Heart left ventricle (tissue), 16 donors: ENCODE results near the gene CTSO. TPM values are rescaled to one million over a fixed set of nuclear protein-coding genes. Genes with fewer than 3 reads are reported as not detected.

Experiments used
- ATAC-seq, 4 donors: fragments of 200-7000 bp; cut with Tn5 transposase; one replicate each; pipeline ENCODE4 v1.9.1; 2020 to 2022; ENCODE audit warnings: moderate library complexity in 4 of 4, mild to moderate bottlenecking in 3 of 4, moderate number of reproducible peaks in 1 of 4
- DNase-seq, 5 donors: peaks; one replicate each; pipeline ENCODE4 v3.0.0-alpha.2; 2020
- H3K27ac ChIP-seq, 12 donors: fragments of 200-600 bp; sonication (generic) in 4 of 12; one replicate each; pipeline versions ENCODE4 v1.5.0 to v1.8.0; 2016 to 2022; ENCODE audit warnings: mild to moderate bottlenecking in 2 of 12
- H3K27me3 ChIP-seq, 9 donors: fragments of 200-600 bp; sonication (generic) in 2 of 9; one replicate each; pipeline versions ENCODE4 v1.5.1 to v1.8.0; 2016 to 2022; ENCODE audit warnings: mild to moderate bottlenecking in 3 of 9
- H3K36me3 ChIP-seq, 9 donors: fragments of 200-600 bp; sonication (generic) in 2 of 9; one replicate each; pipeline versions ENCODE4 v1.5.0 to v1.8.0; 2018 to 2022; ENCODE audit warnings: mild to moderate bottlenecking in 2 of 9
- H3K4me1 ChIP-seq, 12 donors: fragments of 200-600 bp; sonication (generic) in 4 of 12; one replicate each; pipeline versions ENCODE4 v1.5.0 to v1.8.0; 2016 to 2022; ENCODE audit warnings: mild to moderate bottlenecking in 3 of 12
- H3K4me3 ChIP-seq, 12 donors: fragments of 200-600 bp; sonication (generic) in 4 of 12; one replicate each; pipeline versions ENCODE4 v1.5.0 to v1.8.0; 2017 to 2022; ENCODE audit warnings: mild to moderate bottlenecking in 9 of 12, moderate library complexity in 4 of 12
- H3K9me3 ChIP-seq, 12 donors: fragments of 200-600 bp; sonication (generic) in 4 of 12; one replicate each; pipeline versions ENCODE4 v1.5.0 to v1.8.0; 2016 to 2022; ENCODE audit warnings: mild to moderate bottlenecking in 1 of 12
- CTCF ChIP-seq, 12 donors: fragments of 200-600 bp; sonication (generic) in 4 of 12; IDR thresholded peaks; one replicate each; pipeline versions ENCODE4 v1.5.0 to v1.8.0; 2018 to 2022; ENCODE audit warnings: antibody characterized with exemption in 12 of 12, mild to moderate bottlenecking in 5 of 12
- POLR2A ChIP-seq, 2 donors: fragments of 450-650 bp; IDR thresholded peaks; one replicate each; pipeline ENCODE4 v1.6.1; 2017; ENCODE audit warnings: antibody characterized with exemption in 2 of 2, mild to moderate bottlenecking in 2 of 2, moderate library complexity in 2 of 2
- WGBS, 4 donors: extraction: QIAGEN DNeasy Blood & Tissue Kit in 2 of 4; methylation state at CpG; one replicate each; pipeline versions ENCODE4 v1.1.5 to v1.1.7; 2013 to 2018; 5-methylcytosine and 5-hydroxymethylcytosine counted together
- intact Hi-C, 10 donors: fragments of 100-400 bp; cut with DNase I; formaldehyde crosslinking; loops; one replicate each; pipeline versions ENCODE4 v1.11.1 to v1.14.2; 2022
- polyA plus RNA-seq, 2 donors: library from polyadenylated mRNA; stranded (reverse); fragments of 200-250 nt; gene quantifications; one replicate each; pipeline ENCODE4 v1.2.3, GENCODE V29; 2013
- total RNA-seq, 9 donors: library from RNA; depleted of rRNA in 2 of 9; stranded (reverse); fragments of >200 nt in 2 of 9; fragmentation: NEBNext Ultra II Directional in 3 of 9; extraction: Animal tissue kit (Norgen Biotek cat#: 25700) in 3 of 9; gene quantifications; one replicate each; pipeline versions ENCODE4 v1.1.0 to v1.2.4, GENCODE V29; 2016 to 2023
- donor health status: ischemic (EF 13 %, LVEDD 7.1; RV severe dilation, severe dysfunction).
- donor health status: healthy with polysubstance abuse.
- donor health status: DM: no; HTN: yes; CAD: no.
- donor health status: DM: no; HTN: no; CAD: no.
- donor health status: ischemic (EF 25% LVEDD 6.9; RV normal size, moderate dysfunction).
- donor health status: ischemic (EF 25% LVEDD 5.7; RV mildly dilated, moderate dysfunction).
- donor health status: healthy.
- donor health status: DM: yes; HTN: yes; CAD: no.
- donor health status: ischemic (EF 35%, LVEDD 5.7; RV mildly dilated, moderate dysfunction).
- donor health status: nonischemic (EF 11% LVEDD 7.7; RV severe dilation, severe dysfunction).
- donor health status: DM: yes; HTN: yes; CAD: no.
- donor health status: PGD.
- donor health status: ischemic (EF 29% LVEDD 5.4; RV normal size, mild dysfunction).
- donor health status: nonischemic (EF 23%, LVEDD 6.1; RV moderate dilation, normal function).

Gene CTSO
- total and polyA plus RNA-seq, 11 donors, result 2.6 to 26.0 (median 7.0) TPM

- Histone ChIP-seq H3K36me3 (no peaks in the 10 kb centered on the region), H3K4me1 (peaks cover 0 to 16% (median 0%) of the 10 kb centered on the region in 12 donors), H3K27me3 (no peaks in the 10 kb centered on the region), H3K9me3 (peaks cover 0 to 10% (median 0%) of the 10 kb centered on the region in 12 donors), H3K4me3 (no peak overlapping the region), H3K27ac (no peak overlapping the region)
- intact Hi-C loops, result no loop called here
- ATAC-seq (no peak), DNase-seq (no peak)
- TF ChIP-seq CTCF (IDR thresholded peaks at IDR 0.05), result no peak
- no peak for TF ChIP-seq POLR2A (IDR thresholded peaks at IDR 0.05)
- 65 to 76% (median 73%) methylated on average over 3 of the region's 3 CpGs for WGBS, 4 donors
Observed at GRCh38 chr4:155891058-155891457, 62.6 kb downstream of the CTSO start.

- no peak for ATAC-seq
- 71 to 83% (median 79%) methylated on average over 2 of the region's 2 CpGs for WGBS, 4 donors
- intact Hi-C loops, result no loop called here
Observed at GRCh38 chr4:155889946-155890345, 63.7 kb downstream of the CTSO start.

GRCh38 chr4:155889031-155889793 is 64.5 kb downstream of the CTSO start:
- DNase-seq, result peak in 1 of 5 donors; percentile 10
- TF ChIP-seq CTCF (IDR thresholded peaks at IDR 0.05), result no peak
- TF ChIP-seq POLR2A (IDR thresholded peaks at IDR 0.05), result no peak
- Histone ChIP-seq H3K27ac (peak overlapping the region in 2 of 12 donors; percentile 2 to 61), H3K4me3 (no peak overlapping the region), H3K9me3 (peaks cover 0 to 10% (median 0%) of the 10 kb centered on the region in 12 donors), H3K36me3 (no peaks in the 10 kb centered on the region), H3K27me3 (no peaks in the 10 kb centered on the region), H3K4me1 (peaks cover 0 to 16% (median 0%) of the 10 kb centered on the region in 12 donors)
- intact Hi-C loops, result no loop called here
- WGBS, 4 donors, result 26 to 38% (median 31%) methylated on average over 5 of the region's 5 CpGs
- ATAC-seq, result peak in 3 of 4 donors; percentile 66 to 84 (median 68)

More at GRCh38 chr4:155889946-155890345, 63.7 kb downstream of the CTSO start:
- DNase-seq, result no peak
- no peak for TF ChIP-seq POLR2A (IDR thresholded peaks at IDR 0.05)
- no peak for TF ChIP-seq CTCF (IDR thresholded peaks at IDR 0.05)
- no peak overlapping the region for H3K4me3 ChIP-seq
- peaks cover 0 to 16% (median 0%) of the 10 kb centered on the region in 12 donors for H3K4me1 ChIP-seq
- peak overlapping the region in 1 of 12 donors; percentile 61 for H3K27ac ChIP-seq
- no peaks in the 10 kb centered on the region for H3K36me3 ChIP-seq
- H3K9me3 ChIP-seq, result peaks cover 0 to 10% (median 0%) of the 10 kb centered on the region in 12 donors
- no peaks in the 10 kb centered on the region for H3K27me3 ChIP-seq

- WGBS, 4 donors, result 52 to 61% (median 58%) methylated on average over 6 of the region's 6 CpGs
- Histone ChIP-seq H3K9me3 (peaks cover 0 to 10% (median 0%) of the 10 kb centered on the region in 12 donors), H3K36me3 (no peaks in the 10 kb centered on the region), H3K27ac (no peak overlapping the region), H3K27me3 (no peaks in the 10 kb centered on the region), H3K4me3 (no peak overlapping the region), H3K4me1 (peaks cover 0 to 16% (median 0%) of the 10 kb centered on the region in 12 donors)
- TF ChIP-seq POLR2A (IDR thresholded peaks at IDR 0.05), result no peak
- TF ChIP-seq CTCF (IDR thresholded peaks at IDR 0.05), result no peak
- no peak for DNase-seq
- no peak for ATAC-seq
- intact Hi-C loops, result no loop called here
Observed at GRCh38 chr4:155887847-155888570, 65.7 kb downstream of the CTSO start.
